Breast epithelium (tissue), 4 donors: ENCODE data around the gene NKIRAS1. TPM values are rescaled to one million over a fixed set of nuclear protein-coding genes. Genes with fewer than 3 reads are reported as not detected.
"Not testable (repeated sequence)": the region's sequence is repeated elsewhere in the genome, so short reads cannot be mapped to it uniquely, and the experiment has no call there.

ENCODE experiments used
- DNase-seq, 2 donors: peaks; one replicate each; pipeline ENCODE4 v3.0.0-alpha.2; 2019; ENCODE audit warnings: low spot score in 2 of 2
- H3K27ac ChIP-seq, 2 donors: fragments of 200-600 bp; sonication (generic) in 1 of 2; one replicate each; pipeline ENCODE4 v1.5.1; 2016 to 2019; ENCODE audit warnings: mild to moderate bottlenecking in 1 of 2
- H3K27me3 ChIP-seq, 2 donors: fragments of 200-600 bp; sonication (generic) in 1 of 2; one replicate each; pipeline versions ENCODE4 v1.5.1 to v1.6.0; 2017 to 2019; ENCODE audit warnings: control low read depth in 1 of 2, mild to moderate bottlenecking in 1 of 2
- H3K36me3 ChIP-seq: fragments of 200-600 bp; one replicate; pipeline ENCODE4 v1.5.1; 2019
- H3K4me1 ChIP-seq, 2 donors: fragments of 200-600 bp; sonication (generic); one replicate each; pipeline ENCODE4 v1.5.1; 2016 to 2019; ENCODE audit warnings: control low read depth in 1 of 2
- H3K4me3 ChIP-seq, 3 donors: fragments of 200-600 bp; sonication (generic); 1 replicate in 2 of 3; 2 replicates in 1 of 3; pipeline ENCODE4 v1.5.1; 2016 to 2019; ENCODE audit warnings: mild to moderate bottlenecking in 3 of 3, moderate library complexity in 2 of 3
- H3K9me3 ChIP-seq, 2 donors: fragments of 200-600 bp; sonication (generic) in 1 of 2; one replicate each; pipeline ENCODE4 v1.5.1; 2016 to 2019; ENCODE audit warnings: control low read depth in 1 of 2
- CTCF ChIP-seq, 3 donors: fragments of 450-650 bp; IDR thresholded peaks; one replicate each; pipeline ENCODE4 v1.5.1; 2016 to 2017; ENCODE audit warnings: antibody characterized with exemption in 3 of 3, mild to moderate bottlenecking in 3 of 3, moderate library complexity in 3 of 3
- POLR2A ChIP-seq: fragments of 450-650 bp; IDR thresholded peaks from one replicate; pipeline ENCODE4 v1.6.1; 2016; ENCODE audit warnings: antibody characterized with exemption, mild to moderate bottlenecking, moderate library complexity
- POLR2AphosphoS5 ChIP-seq, 3 donors: sonication (generic); formaldehyde crosslinking; IDR thresholded peaks; one replicate each; pipeline ENCODE4 v1.6.1; 2017; ENCODE audit warnings: antibody characterized with exemption in 3 of 3
- intact Hi-C: fragments of 100-400 bp; cut with DNase I; formaldehyde crosslinking; loops from one replicate; pipeline ENCODE4 v1.15.1; 2023; ENCODE audit warnings: low total_unique reads
- total RNA-seq, 3 donors: library from RNA; depleted of rRNA; stranded (reverse); fragments of >200 nt; gene quantifications; one replicate each; pipeline ENCODE4 v1.1.0, GENCODE V29; 2016

The NKIRAS1 gene
- total RNA-seq, 3 donors from 2014 or later, result 15.7 to 20.3 (median 19.2) TPM

GRCh38 chr3:23876923-23877322 lies 39.9 kb downstream of the NKIRAS1 start:
- H3K27ac ChIP-seq, result peak overlapping the region in 1 of 2 donors; percentile 3
- no peaks in the 10 kb centered on the region for H3K9me3 ChIP-seq
- H3K27me3 ChIP-seq, result no peaks in the 10 kb centered on the region
- DNase-seq, result no peak
- intact Hi-C loops, result no loop called here
- no peaks in the 10 kb centered on the region for H3K36me3 ChIP-seq
- no peak for TF ChIP-seq POLR2AphosphoS5 (IDR thresholded peaks at IDR 0.05)
- no peak for TF ChIP-seq POLR2A
- no peak for TF ChIP-seq CTCF (IDR thresholded peaks at IDR 0.05)
- H3K4me3 ChIP-seq, result no peak overlapping the region
- peaks cover 0 to 10% of the 10 kb centered on the region in 2 donors for H3K4me1 ChIP-seq

- Histone ChIP-seq H3K27ac (no peak overlapping the region), H3K4me3 (no peak overlapping the region), H3K4me1 (peaks cover 0 to 10% of the 10 kb centered on the region in 2 donors), H3K9me3 (no peaks in the 10 kb centered on the region), H3K36me3 (no peaks in the 10 kb centered on the region), H3K27me3 (no peaks in the 10 kb centered on the region)
- no peak for DNase-seq
- intact Hi-C loops, result no loop called here
- TF ChIP-seq CTCF (IDR thresholded peaks at IDR 0.05), result no peak
- TF ChIP-seq POLR2AphosphoS5 (IDR thresholded peaks at IDR 0.05), result no peak
- TF ChIP-seq POLR2A, result no peak
Observed at GRCh38 chr3:23875113-23875725, 41.6 kb downstream of the NKIRAS1 start.

GRCh38 chr3:23874359-23875112 lies 42.3 kb downstream of the NKIRAS1 start:
- TF ChIP-seq CTCF (IDR thresholded peaks at IDR 0.05) (no peak), POLR2AphosphoS5 (IDR thresholded peaks at IDR 0.05) (no peak), POLR2A (no peak)
- H3K9me3 ChIP-seq, result no peaks in the 10 kb centered on the region
- intact Hi-C loops, result no loop called here

GRCh38 chr3:23873941-23874340 lies 42.8 kb downstream of the NKIRAS1 start:
- Histone ChIP-seq H3K27me3 (no peaks in the 10 kb centered on the region), H3K9me3 (no peaks in the 10 kb centered on the region), H3K4me1 (peaks cover 0 to 10% of the 10 kb centered on the region in 2 donors), H3K4me3 (no peak overlapping the region), H3K36me3 (no peaks in the 10 kb centered on the region), H3K27ac (no peak overlapping the region)
- intact Hi-C loops, result no loop called here
- TF ChIP-seq CTCF (IDR thresholded peaks at IDR 0.05), result no peak
- no peak for TF ChIP-seq POLR2A
- no peak for TF ChIP-seq POLR2AphosphoS5 (IDR thresholded peaks at IDR 0.05)
- DNase-seq, result no peak

More at GRCh38 chr3:23874359-23875112, 42.3 kb downstream of the NKIRAS1 start:
- Histone ChIP-seq H3K4me1 (peaks cover 0 to 10% of the 10 kb centered on the region in 2 donors), H3K36me3 (no peaks in the 10 kb centered on the region), H3K4me3 (no peak overlapping the region), H3K27me3 (no peaks in the 10 kb centered on the region), H3K27ac (no peak overlapping the region)
- DNase-seq, result no peak

GRCh38 chr3:23872330-23872729 lies 44.5 kb downstream of the NKIRAS1 start:
- no peak for TF ChIP-seq POLR2A
- TF ChIP-seq POLR2AphosphoS5 (IDR thresholded peaks at IDR 0.05), result no peak
- TF ChIP-seq CTCF (IDR thresholded peaks at IDR 0.05), result no peak
- H3K36me3 ChIP-seq, result no peaks in the 10 kb centered on the region
- H3K4me1 ChIP-seq, result peaks cover 0 to 9% of the 10 kb centered on the region in 2 donors
- no peaks in the 10 kb centered on the region for H3K27me3 ChIP-seq
- no peak for DNase-seq
- H3K27ac ChIP-seq, result no peak overlapping the region
- no peak overlapping the region for H3K4me3 ChIP-seq
- H3K9me3 ChIP-seq, result no peaks in the 10 kb centered on the region
- intact Hi-C loops, result no loop called here

GRCh38 chr3:23871361-23871760 lies 45.4 kb downstream of the NKIRAS1 start:
- H3K27ac ChIP-seq, H3K4me3 ChIP-seq, DNase-seq, H3K27me3 ChIP-seq, H3K4me1 ChIP-seq, H3K9me3 ChIP-seq, intact Hi-C loops, H3K36me3 ChIP-seq: not testable (repeated sequence)

GRCh38 chr3:23870663-23871043 lies 46.1 kb downstream of the NKIRAS1 start:
- intact Hi-C loops, H3K27ac ChIP-seq, DNase-seq, H3K36me3 ChIP-seq, H3K27me3 ChIP-seq, H3K4me3 ChIP-seq, H3K9me3 ChIP-seq: not testable (repeated sequence)
- peaks cover 0 to 12% of the 10 kb centered on the region in 2 donors for H3K4me1 ChIP-seq
